ENCODE measurements around the gene RNF217. TPM values are rescaled to one million over a fixed set of nuclear protein-coding genes. Genes with fewer than 3 reads are reported as not detected.
A peak's percentile ranks its signal among the peaks of the same experiment; 100 is the strongest.

RNF217 gene
- total and polyA plus RNA-seq, 4 donors, result 5.0 to 79.5 (median 33.4) TPM

DNA sequence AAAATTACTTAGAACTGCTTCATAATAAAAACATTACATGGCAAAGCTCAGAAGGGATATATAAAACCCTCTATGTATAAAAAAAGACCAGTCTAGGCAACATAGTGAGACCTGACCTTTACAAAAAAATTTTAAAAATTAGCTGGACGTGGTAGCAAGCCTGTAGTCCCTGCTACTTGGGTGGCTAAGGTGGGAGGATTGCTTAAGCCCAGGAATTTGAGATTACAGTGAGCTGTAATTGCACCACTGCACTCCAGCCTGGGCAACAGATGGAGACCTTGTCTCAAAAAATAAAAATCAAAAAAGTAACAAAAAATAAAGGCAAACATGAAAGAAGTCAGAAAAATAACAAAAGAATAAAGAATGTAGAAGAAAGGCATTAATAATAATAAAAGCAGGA is 169.8 kb downstream of the RNF217 start:
- ATAC-seq (ENCODE audit: low FRiP score) (no peak), DNase-seq (no peak)
- Histone ChIP-seq H3K9me3 (ENCODE audit: control insufficient read depth, low read length) (no peaks in the 10 kb centered on the region), H3K4me3 (ENCODE audit: low read length in 2 of 2) (no peak overlapping the region), H3K27me3 (ENCODE audit: control insufficient read depth in 1 of 2, insufficient read depth in 2 of 2, low read length in 1 of 2) (no peaks in the 10 kb centered on the region), H3K27ac (ENCODE audit: low read depth in 1 of 2, low read length in 2 of 2) (no peak overlapping the region), H3K36me3 (ENCODE audit: control insufficient read depth in 1 of 2, insufficient read depth in 2 of 2, low read length in 1 of 2) (no peaks in the 10 kb centered on the region), H3K4me1 (ENCODE audit: control insufficient read depth in 1 of 2, insufficient read depth in 2 of 2, low read length in 2 of 2) (no peaks in the 10 kb centered on the region)
- WGBS, 2 donors, result 65 to 67% methylated on average over 1 of the region's 1 CpG
- intact Hi-C loops (cut with DNase I), result no loop called here

DNA sequence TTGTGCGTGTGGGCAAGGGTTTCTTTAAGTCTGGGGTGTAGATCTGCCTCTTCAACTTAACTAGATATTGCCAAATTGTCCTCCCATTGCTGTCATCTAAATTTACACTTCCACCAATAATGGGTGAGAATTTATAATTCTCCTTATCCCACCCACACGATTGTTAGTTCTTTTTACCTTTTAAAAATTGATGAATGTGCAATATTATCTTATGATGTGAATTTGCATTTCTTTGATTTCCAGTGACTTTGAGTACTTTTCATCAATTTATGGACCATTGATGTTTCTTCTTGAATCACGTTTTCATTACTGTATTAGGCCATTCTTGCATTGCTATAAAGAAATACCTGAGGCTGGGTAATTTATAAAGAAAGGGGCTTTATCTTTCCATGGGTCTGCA is 174.1 kb downstream of the RNF217 start:
- Histone ChIP-seq H3K4me3 (ENCODE audit: low read length in 2 of 2) (no peak overlapping the region), H3K36me3 (ENCODE audit: control insufficient read depth in 1 of 2, insufficient read depth in 2 of 2, low read length in 1 of 2) (no peaks in the 10 kb centered on the region), H3K27me3 (ENCODE audit: control insufficient read depth in 1 of 2, insufficient read depth in 2 of 2, low read length in 1 of 2) (no peaks in the 10 kb centered on the region), H3K9me3 (ENCODE audit: control insufficient read depth, low read length) (no peaks in the 10 kb centered on the region), H3K27ac (ENCODE audit: low read depth in 1 of 2, low read length in 2 of 2) (no peak overlapping the region), H3K4me1 (ENCODE audit: control insufficient read depth in 1 of 2, insufficient read depth in 2 of 2, low read length in 2 of 2) (peaks cover 0 to 2% of the 10 kb centered on the region in 2 donors)
- intact Hi-C loops (cut with DNase I), result no loop called here
- DNase-seq (no peak), ATAC-seq (ENCODE audit: low FRiP score) (no peak)
- WGBS, 2 donors, result 94 to 98% methylated on average over 3 of the region's 3 CpGs

DNA sequence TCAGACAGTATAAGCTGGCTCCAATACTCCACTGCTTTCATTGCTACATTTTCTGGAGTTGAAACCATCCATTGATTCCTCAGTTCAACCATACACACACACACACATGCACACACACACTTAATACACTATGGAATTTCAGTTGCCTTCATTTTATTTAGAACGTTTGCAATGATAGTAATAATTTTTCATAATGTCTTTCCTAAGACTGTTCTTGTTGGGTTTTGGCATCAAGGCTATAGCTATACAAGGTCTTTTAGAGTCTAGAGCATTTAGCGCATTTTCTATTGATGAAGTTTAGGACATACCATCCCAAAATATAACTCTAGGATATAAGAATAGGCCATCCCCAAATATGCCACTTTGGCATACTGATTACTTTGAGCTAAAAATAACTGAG is 175.8 kb downstream of the RNF217 start:
- Histone ChIP-seq H3K27ac (ENCODE audit: low read depth in 1 of 2, low read length in 2 of 2) (no peak overlapping the region), H3K27me3 (ENCODE audit: control insufficient read depth in 1 of 2, insufficient read depth in 2 of 2, low read length in 1 of 2) (no peaks in the 10 kb centered on the region), H3K36me3 (ENCODE audit: control insufficient read depth in 1 of 2, insufficient read depth in 2 of 2, low read length in 1 of 2) (no peaks in the 10 kb centered on the region), H3K4me1 (ENCODE audit: control insufficient read depth in 1 of 2, insufficient read depth in 2 of 2, low read length in 2 of 2) (peaks cover 0 to 2% of the 10 kb centered on the region in 2 donors), H3K4me3 (ENCODE audit: low read length in 2 of 2) (no peak overlapping the region), H3K9me3 (ENCODE audit: control insufficient read depth, low read length) (no peaks in the 10 kb centered on the region)
- intact Hi-C loops (cut with DNase I), result no loop called here
- 69 to 72% methylated on average over 2 of the region's 2 CpGs for WGBS, 2 donors
- no peak for DNase-seq
- ATAC-seq (ENCODE audit: low FRiP score), result no peak

DNA sequence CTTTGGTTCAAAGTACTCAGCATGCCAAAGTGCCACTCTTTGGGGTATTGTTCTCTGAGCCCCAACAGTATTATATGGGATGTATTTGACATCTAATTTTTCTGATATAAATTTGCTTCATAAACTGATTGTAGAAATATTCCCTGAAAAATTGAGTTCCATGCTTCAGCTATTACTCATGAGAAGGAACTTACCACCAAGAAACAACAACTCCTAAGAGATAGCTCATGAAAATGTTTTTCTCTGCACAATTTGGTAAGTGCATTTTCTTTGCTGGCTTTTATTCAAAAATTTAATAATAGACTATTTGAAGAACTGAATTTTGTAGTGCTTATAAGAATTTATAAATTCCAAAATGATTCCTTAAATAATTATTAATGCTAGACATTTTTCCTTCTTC is 178.6 kb downstream of the RNF217 start:
- Histone ChIP-seq H3K9me3 (ENCODE audit: control insufficient read depth, low read length) (no peaks in the 10 kb centered on the region), H3K4me3 (ENCODE audit: low read length in 2 of 2) (no peak overlapping the region), H3K27me3 (ENCODE audit: control insufficient read depth in 1 of 2, insufficient read depth in 2 of 2, low read length in 1 of 2) (no peaks in the 10 kb centered on the region), H3K4me1 (ENCODE audit: control insufficient read depth in 1 of 2, insufficient read depth in 2 of 2, low read length in 2 of 2) (peaks cover 0 to 2% of the 10 kb centered on the region in 2 donors), H3K27ac (ENCODE audit: low read depth in 1 of 2, low read length in 2 of 2) (peak overlapping the region in 1 of 2 donors; percentile 51), H3K36me3 (ENCODE audit: control insufficient read depth in 1 of 2, insufficient read depth in 2 of 2, low read length in 1 of 2) (no peaks in the 10 kb centered on the region)
- ATAC-seq (ENCODE audit: low FRiP score), result no peak
- intact Hi-C loops (cut with DNase I), result no loop called here
- no peak for DNase-seq

Other genes starting within 250 kb of the RNF217 start
- 10 to 100 TPM; 39.0 to 54.1 TPM for gene TPD52L1, start 191.3 kb downstream of the RNF217 start, total RNA-seq
- gene TPD52L1, start 191.3 kb downstream of the RNF217 start, polyA plus RNA-seq, result 10 to 100 TPM; 25.5 to 78.0 TPM